ENCODE measurements around the gene AFM.

GRCh38 chr4:73433140-73433539, 48.4 kb upstream of the AFM start:
- no peak for TF ChIP-seq CTCF (conservative IDR thresholded peaks at IDR 0.05)
- TF ChIP-seq EZH2 (IDR thresholded peaks at IDR 0.05; ENCODE audit: low read depth): no peak

Data from PC-9 (cell line).